ENCODE data around the gene MAP3K14. TPM values are rescaled to one million over a fixed set of nuclear protein-coding genes. Genes with fewer than 3 reads are reported as not detected.

The MAP3K14 gene
- total RNA-seq, 4 donors from 2014 or later: 4.7 to 6.8 (median 6.1) TPM

DNA sequence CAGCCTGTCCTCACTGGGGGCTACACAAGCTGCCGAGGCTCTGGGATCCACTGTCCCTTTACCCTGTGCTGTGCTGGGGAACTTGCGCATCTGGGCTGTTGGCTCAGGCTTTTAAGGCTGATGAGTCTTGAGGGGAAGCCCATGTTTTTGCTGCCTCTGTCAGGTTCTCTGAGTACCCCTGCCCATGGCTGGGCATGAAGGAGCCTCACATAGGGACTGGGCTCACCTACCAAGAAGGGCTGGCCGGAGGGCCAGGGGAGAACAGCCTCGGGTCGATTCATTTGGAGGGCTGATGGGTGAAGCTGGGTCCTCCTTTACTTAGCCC, 80.6 kb downstream of the MAP3K14 start:
- TF ChIP-seq CTCF (IDR thresholded peaks at IDR 0.05; ENCODE audit: low read depth): no peak

DNA sequence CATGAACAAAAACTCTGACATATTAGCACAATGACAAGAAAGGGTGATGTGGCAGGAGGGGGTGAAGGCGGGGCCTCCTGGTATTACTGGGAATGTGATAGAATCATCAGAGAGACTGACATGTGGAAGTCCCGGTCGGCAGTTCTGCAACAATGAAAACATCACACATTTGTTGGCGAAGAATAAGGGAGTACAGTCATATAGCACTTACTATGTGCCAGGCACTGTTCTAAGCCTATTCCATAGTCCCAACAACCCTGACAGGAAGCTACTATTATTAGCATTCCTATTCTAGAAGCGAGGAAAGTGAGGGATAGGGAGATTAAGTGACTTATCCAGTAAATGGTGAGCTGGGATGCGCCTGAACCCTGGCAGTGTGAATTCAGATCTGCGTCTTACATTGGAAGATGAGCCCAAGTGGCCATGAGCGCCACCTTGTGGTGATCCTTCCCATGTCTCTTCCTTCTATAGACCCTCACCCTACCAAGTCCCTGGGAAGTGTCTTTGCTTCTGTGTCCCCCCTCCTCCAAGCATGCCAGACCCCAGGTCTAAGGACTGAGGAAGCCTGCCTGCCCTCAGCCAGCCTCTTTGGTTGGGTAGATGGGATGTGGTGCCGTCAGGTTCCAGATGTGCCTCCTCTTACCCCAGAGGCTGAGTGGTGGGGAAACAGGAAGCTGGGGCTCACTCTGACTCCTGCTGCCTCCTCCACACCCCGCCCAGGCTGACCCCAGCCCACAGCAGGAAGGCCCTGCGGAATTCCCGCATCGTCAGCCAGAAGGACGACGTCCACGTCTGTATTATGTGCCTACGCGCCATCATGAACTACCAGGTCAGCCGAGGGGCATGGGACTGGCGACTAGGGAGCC, 81.2 kb downstream of the MAP3K14 start:
- no peak for TF ChIP-seq CTCF (IDR thresholded peaks at IDR 0.05; ENCODE audit: low read depth)

GRCh38 chr17:45234641-45235415, 82.0 kb downstream of the MAP3K14 start:
- TF ChIP-seq CTCF (IDR thresholded peaks at IDR 0.05; ENCODE audit: low read depth): no peak

DNA sequence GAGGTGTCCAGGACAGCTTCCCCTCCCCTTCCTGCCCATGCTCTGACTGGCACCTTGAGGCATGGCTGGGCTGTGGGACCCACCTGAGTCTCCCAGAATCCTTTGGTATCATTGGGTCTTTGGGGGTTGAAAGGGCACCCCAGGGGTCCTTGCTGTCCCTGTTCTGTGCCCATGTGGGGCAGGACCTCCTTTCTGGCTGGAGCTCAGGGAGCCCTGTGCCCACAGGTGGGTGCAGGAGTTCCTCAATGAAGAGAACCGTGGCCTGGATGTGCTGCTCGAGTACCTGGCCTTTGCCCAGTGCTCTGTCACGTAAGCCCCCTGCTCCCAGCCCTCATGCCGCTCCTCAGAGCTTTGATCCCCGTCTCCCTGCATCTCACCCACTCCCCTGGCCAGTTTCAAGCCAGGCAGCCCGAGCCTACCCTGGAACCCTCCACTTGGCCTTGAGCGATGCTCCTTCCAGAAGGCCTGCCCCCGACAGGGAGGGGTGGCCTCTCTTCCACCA, 83.3 kb downstream of the MAP3K14 start:
- no peak for TF ChIP-seq CTCF (IDR thresholded peaks at IDR 0.05; ENCODE audit: low read depth)

GRCh38 chr17:45232514-45233422, 84.1 kb downstream of the MAP3K14 start:
- no peak for TF ChIP-seq CTCF (IDR thresholded peaks at IDR 0.05; ENCODE audit: low read depth)

GRCh38 chr17:45231481-45232116, 85.2 kb downstream of the MAP3K14 start:
- TF ChIP-seq CTCF (IDR thresholded peaks at IDR 0.05; ENCODE audit: low read depth): no peak

Data from subcutaneous adipose tissue (tissue), 4 donors.